Measurements from ENCODE around the gene SMIM35. TPM values are rescaled to one million over a fixed set of nuclear protein-coding genes. Genes with fewer than 3 reads are reported as not detected.

SMIM35 gene
- total RNA-seq, 1 donor: not detected

- H3K4me3 ChIP-seq (ENCODE audit: insufficient read depth, low read length): no peak overlapping the region
- H3K36me3 ChIP-seq (ENCODE audit: insufficient read depth, low read length): no peaks in the 10 kb centered on the region
- no peak for DNase-seq (ENCODE audit: insufficient read length, low spot score, missing footprints)
- H3K79me2 ChIP-seq (ENCODE audit: insufficient read depth, low read length): no peaks in the 10 kb centered on the region
- no peaks in the 10 kb centered on the region for H3K9me3 ChIP-seq (ENCODE audit: low read depth, low read length)
- no peaks in the 10 kb centered on the region for H3K4me1 ChIP-seq (ENCODE audit: insufficient read depth, low read length)
- H3K27ac ChIP-seq (ENCODE audit: low read depth, low read length): no peak overlapping the region
- no peak overlapping the region for H2AFZ ChIP-seq (ENCODE audit: low read length)
- TF ChIP-seq CTCF (IDR thresholded peaks at IDR 0.05; ENCODE audit: extremely low read depth, low read depth, low read length): no peak
- H3K27me3 ChIP-seq (ENCODE audit: insufficient read depth, low read length): peaks cover 5% of the 10 kb centered on the region
- H3K4me2 ChIP-seq (ENCODE audit: insufficient read depth, low read length): no peak overlapping the region
- no peaks in the 10 kb centered on the region for H4K20me1 ChIP-seq (ENCODE audit: insufficient read depth, low read length)
Observed at GRCh38 chr11:118054712-118055640, 31.8 kb downstream of the SMIM35 start.

- Histone ChIP-seq H3K79me2 (ENCODE audit: insufficient read depth, low read length) (no peaks in the 10 kb centered on the region), H3K27ac (ENCODE audit: low read depth, low read length) (no peak overlapping the region), H2AFZ (ENCODE audit: low read length) (no peak overlapping the region), H3K4me3 (ENCODE audit: insufficient read depth, low read length) (no peak overlapping the region), H4K20me1 (ENCODE audit: insufficient read depth, low read length) (no peaks in the 10 kb centered on the region), H3K36me3 (ENCODE audit: insufficient read depth, low read length) (no peaks in the 10 kb centered on the region), H3K27me3 (ENCODE audit: insufficient read depth, low read length) (no peaks in the 10 kb centered on the region), H3K4me2 (ENCODE audit: insufficient read depth, low read length) (no peak overlapping the region), H3K4me1 (ENCODE audit: insufficient read depth, low read length) (no peaks in the 10 kb centered on the region), H3K9me3 (ENCODE audit: low read depth, low read length) (no peaks in the 10 kb centered on the region)
- DNase-seq (ENCODE audit: insufficient read length, low spot score, missing footprints): no peak
- TF ChIP-seq CTCF (IDR thresholded peaks at IDR 0.05; ENCODE audit: extremely low read depth, low read depth, low read length): no peak
Observed at GRCh38 chr11:118052581-118053206, 34.1 kb downstream of the SMIM35 start.

- TF ChIP-seq CTCF (IDR thresholded peaks at IDR 0.05; ENCODE audit: extremely low read depth, low read depth, low read length): no peak
- DNase-seq (ENCODE audit: insufficient read length, low spot score, missing footprints): no peak
Observed at GRCh38 chr11:118051611-118052461, 34.9 kb downstream of the SMIM35 start.

More at GRCh38 chr11:118051611-118052461, 34.9 kb downstream of the SMIM35 start:
- Histone ChIP-seq H3K79me2 (ENCODE audit: insufficient read depth, low read length) (no peaks in the 10 kb centered on the region), H3K4me3 (ENCODE audit: insufficient read depth, low read length) (no peak overlapping the region), H4K20me1 (ENCODE audit: insufficient read depth, low read length) (no peaks in the 10 kb centered on the region), H3K4me1 (ENCODE audit: insufficient read depth, low read length) (no peaks in the 10 kb centered on the region), H3K4me2 (ENCODE audit: insufficient read depth, low read length) (no peak overlapping the region), H2AFZ (ENCODE audit: low read length) (no peak overlapping the region), H3K9me3 (ENCODE audit: low read depth, low read length) (no peaks in the 10 kb centered on the region), H3K27ac (ENCODE audit: low read depth, low read length) (no peak overlapping the region), H3K36me3 (ENCODE audit: insufficient read depth, low read length) (no peaks in the 10 kb centered on the region), H3K27me3 (ENCODE audit: insufficient read depth, low read length) (no peaks in the 10 kb centered on the region)
